ENCODE results near the gene EIF3L.

The EIF3L gene

DNA sequence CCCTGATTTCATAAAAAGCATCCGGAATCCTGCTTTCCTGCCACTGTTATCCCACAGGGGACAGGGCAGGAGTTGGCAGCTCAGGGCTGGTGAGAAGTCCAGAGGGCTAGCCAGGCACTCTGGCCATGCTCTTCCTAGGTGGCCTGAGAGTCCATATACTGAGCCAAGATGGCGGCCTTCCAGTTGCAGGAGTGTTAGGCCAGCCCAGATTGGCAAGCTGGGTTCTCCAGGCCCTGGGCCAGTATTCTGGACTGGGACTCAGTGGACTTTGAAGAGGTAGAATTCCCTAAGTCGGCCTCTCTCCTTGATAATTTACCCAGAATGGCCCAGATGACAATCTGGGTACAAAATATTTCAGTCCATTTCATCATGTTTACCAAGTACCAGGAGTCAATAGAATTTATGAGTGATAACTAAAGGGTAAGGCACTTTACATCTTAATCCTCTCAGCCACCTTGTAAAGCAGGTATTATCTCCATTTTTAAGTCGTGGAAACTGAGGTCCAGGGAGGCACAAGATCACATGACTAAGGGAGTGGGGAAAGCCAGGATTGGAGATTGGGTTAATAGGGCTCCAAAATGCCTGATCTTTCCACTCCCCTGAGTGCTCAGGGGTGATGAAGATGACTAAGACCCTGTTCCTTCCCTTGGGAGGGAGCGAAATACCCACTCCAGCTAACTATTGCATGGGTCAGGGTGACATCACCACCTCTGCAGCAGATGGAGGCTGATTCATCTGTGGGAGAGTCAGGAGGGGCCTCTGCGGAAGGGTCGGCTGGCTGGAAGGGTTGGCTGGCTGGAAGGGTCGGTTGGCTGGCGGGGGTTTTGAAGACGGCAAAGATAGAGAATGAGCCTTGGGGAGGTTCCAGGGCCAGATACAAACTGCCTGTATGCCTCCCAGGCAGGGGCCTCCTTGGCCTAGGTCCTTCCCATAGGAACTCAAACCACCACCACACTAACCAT lies 55.6 kb downstream of the EIF3L start:
- Mint-ChIP-seq H3K36me3 (peaks cover 11% of the 10 kb centered on the region), H3K4me3 (peak overlapping the region; percentile 77), H3K27ac (peak overlapping the region; percentile 94), H3K4me1 (peaks cover 32% of the 10 kb centered on the region), H3K9me3 (no peaks in the 10 kb centered on the region)
- DNase-seq (ENCODE audit: low spot score in 2 of 2) (no peak), ATAC-seq (peak; percentile 8)

DNA sequence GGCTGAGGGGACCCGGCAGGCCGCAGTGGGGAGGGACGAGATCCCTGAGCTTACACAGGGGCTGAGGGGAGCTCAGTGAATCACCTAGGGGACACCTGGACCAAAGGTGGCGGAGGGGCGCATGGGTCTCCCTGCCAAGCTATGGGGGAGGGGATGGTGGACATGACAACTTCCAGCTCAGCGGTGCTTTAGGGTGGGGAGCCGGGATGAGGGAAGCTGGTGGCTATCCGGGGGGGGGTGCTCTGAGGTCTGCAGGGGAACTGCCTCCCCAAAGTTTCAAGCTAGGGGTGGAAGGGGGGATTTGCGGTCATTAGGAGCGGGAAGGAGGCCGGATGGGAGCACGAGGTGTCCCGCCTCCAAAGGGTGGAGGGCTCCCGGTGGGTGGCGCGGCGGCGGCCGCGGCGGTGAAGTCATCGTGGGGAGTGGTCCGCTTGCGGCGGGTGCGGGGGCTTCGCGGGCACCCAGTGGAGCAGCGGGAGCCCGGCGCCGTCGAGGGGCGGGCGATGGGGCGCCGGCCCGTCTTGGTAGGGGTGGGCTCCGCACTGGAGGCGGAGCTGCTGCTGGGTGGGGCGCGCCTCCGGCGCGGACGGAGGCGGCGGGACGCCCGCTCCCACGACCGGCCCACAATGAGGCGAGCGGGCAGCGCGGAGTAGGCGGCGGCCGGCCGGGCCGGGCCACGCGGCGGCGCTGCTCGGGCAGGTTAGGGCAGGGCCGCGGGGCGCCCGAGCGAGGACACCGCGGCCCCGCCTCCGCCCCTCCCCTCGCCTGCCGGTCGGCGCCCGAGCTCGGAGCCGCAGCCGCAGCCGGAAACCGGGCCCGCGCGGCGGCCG lies 56.5 kb downstream of the EIF3L start, which contains the start of gene MICALL1:
MICALL1 (plus strand) TSS at position 764 of the 830 bp plus-strand sequence. CDS start 126 bp downstream, outside the sequence.
- peaks cover 11% of the 10 kb centered on the region for H3K36me3 Mint-ChIP-seq
- peaks cover 33% of the 10 kb centered on the region for H3K4me1 Mint-ChIP-seq
- H3K4me3 Mint-ChIP-seq = peak within 1 kb of the TSS; percentile 77
- ATAC-seq (peak; percentile 89), DNase-seq (ENCODE audit: low spot score in 2 of 2) (peak; percentile 55 to 79)
- no peaks in the 10 kb centered on the region for H3K9me3 Mint-ChIP-seq
- H3K27ac Mint-ChIP-seq = peak within 1 kb of the TSS; percentile 94

GRCh38 chr22:37906364-37907008 lies 57.3 kb downstream of the EIF3L start:
- DNase-seq (ENCODE audit: low spot score in 2 of 2) (peak; percentile 36 to 72), ATAC-seq (peak; percentile 64)
- H3K4me1 Mint-ChIP-seq = peaks cover 40% of the 10 kb centered on the region
- H3K36me3 Mint-ChIP-seq = peaks cover 11% of the 10 kb centered on the region
- H3K9me3 Mint-ChIP-seq = no peaks in the 10 kb centered on the region
- peak overlapping the region; percentile 64 for H3K4me3 Mint-ChIP-seq
- H3K27ac Mint-ChIP-seq = peak overlapping the region; percentile 78

DNA sequence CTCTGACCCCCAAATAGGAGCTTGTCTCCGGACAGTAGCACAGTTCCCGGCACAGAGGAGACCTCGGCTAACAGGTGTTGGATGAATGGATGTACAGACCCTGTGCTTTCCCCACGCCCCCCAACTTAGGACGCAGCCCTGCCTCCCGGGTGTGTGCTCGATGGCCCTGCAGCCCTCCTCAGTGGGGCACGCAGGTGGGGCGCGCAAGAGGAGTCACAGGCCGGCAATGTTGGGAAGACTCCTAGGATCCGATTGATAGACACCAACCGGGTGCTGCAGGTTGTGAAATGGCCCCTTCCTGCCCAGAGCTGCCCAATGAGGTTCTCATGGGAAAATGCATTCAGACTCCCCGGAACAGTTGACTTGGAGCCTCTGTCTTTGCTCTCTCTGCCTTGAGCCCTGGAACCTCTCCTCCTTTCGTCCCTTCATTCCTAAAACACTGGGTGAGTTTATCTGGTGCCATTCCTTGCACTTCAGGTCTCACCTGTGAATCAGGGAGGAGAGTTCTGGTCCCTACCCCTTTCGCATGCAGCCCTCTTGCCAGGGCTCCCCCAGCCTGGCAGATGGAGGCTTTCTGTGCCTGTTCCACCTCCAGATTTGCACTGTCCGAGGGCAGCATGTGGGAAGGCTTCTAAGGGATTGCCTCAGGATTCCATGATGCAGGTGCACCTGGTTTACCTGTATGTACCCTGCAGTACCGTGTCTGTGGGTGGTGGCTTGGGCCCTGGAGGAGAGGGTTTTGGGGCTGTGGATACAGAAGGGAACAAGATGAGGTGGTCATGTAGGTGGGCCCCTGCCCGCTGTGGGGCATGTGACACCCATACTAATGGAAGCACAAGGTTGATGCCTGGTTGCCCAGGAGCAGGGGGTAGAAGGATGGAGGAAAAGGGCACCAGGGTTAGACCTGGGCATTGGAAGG lies 58.1 kb downstream of the EIF3L start:
- peak overlapping the region; percentile 64 for H3K4me3 Mint-ChIP-seq

DNA sequence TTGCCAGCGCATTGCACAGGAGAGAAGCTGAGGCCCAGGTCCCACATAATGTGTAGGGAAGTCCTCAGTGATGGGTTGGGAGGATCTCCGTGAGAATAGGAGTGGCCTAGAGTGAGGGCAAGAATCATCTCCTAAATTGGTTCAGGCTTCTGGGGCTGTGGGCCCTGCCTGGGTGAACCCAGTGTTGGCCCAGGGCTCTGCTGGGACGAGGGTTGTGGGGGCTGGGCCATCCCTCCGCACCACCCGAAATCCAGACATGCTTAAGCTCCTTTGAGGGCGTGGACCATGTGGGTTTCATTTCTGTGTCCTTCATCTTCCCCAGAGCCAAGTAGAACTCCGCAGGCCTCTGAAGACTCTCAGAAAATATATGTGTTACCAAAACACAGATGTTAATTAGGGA lies 60.5 kb downstream of the EIF3L start:
- Mint-ChIP-seq H3K27ac (no peak overlapping the region), H3K4me3 (no peak overlapping the region), H3K4me1 (peaks cover 50% of the 10 kb centered on the region), H3K9me3 (no peaks in the 10 kb centered on the region), H3K36me3 (peaks cover 34% of the 10 kb centered on the region)
- ATAC-seq = no peak
- no peak for DNase-seq (ENCODE audit: low spot score in 2 of 2)

More for the DNA sequence above, 58.1 kb downstream of the EIF3L start:
- peaks cover 48% of the 10 kb centered on the region for H3K4me1 Mint-ChIP-seq
- no peak for ATAC-seq
- no peak for DNase-seq (ENCODE audit: low spot score in 2 of 2)
- H3K36me3 Mint-ChIP-seq = peaks cover 13% of the 10 kb centered on the region
- peak overlapping the region; percentile 78 for H3K27ac Mint-ChIP-seq
- H3K9me3 Mint-ChIP-seq = no peaks in the 10 kb centered on the region

GRCh38 chr22:37910890-37911672 lies 61.9 kb downstream of the EIF3L start:
- peaks cover 41% of the 10 kb centered on the region for H3K4me1 Mint-ChIP-seq
- H3K9me3 Mint-ChIP-seq = no peaks in the 10 kb centered on the region
- DNase-seq (ENCODE audit: low spot score in 2 of 2) (no peak), ATAC-seq (no peak)
- H3K27ac Mint-ChIP-seq = peak overlapping the region; percentile 85
- no peak overlapping the region for H3K4me3 Mint-ChIP-seq
- H3K36me3 Mint-ChIP-seq = peaks cover 33% of the 10 kb centered on the region

GRCh38 chr22:37911697-37912096 lies 62.5 kb downstream of the EIF3L start:
- no peak for ATAC-seq
- no peaks in the 10 kb centered on the region for H3K9me3 Mint-ChIP-seq
- H3K36me3 Mint-ChIP-seq = peaks cover 33% of the 10 kb centered on the region
- no peak overlapping the region for H3K4me3 Mint-ChIP-seq
- H3K27ac Mint-ChIP-seq = peak overlapping the region; percentile 85
- peaks cover 41% of the 10 kb centered on the region for H3K4me1 Mint-ChIP-seq
- DNase-seq (ENCODE audit: low spot score in 2 of 2) = no peak

- no peak for DNase-seq (ENCODE audit: low spot score in 2 of 2)
- Mint-ChIP-seq H3K4me1 (peaks cover 38% of the 10 kb centered on the region), H3K4me3 (no peak overlapping the region), H3K27ac (peak overlapping the region; percentile 85), H3K36me3 (peaks cover 33% of the 10 kb centered on the region), H3K9me3 (no peaks in the 10 kb centered on the region)
- no peak for ATAC-seq
Observed at GRCh38 chr22:37912171-37912570, 63.0 kb downstream of the EIF3L start.

GRCh38 chr22:37913233-37913721 lies 64.1 kb downstream of the EIF3L start:
- peaks cover 35% of the 10 kb centered on the region for H3K36me3 Mint-ChIP-seq
- DNase-seq (ENCODE audit: low spot score in 2 of 2) (no peak), ATAC-seq (no peak)
- peaks cover 30% of the 10 kb centered on the region for H3K4me1 Mint-ChIP-seq
- peak overlapping the region; percentile 20 for H3K27ac Mint-ChIP-seq
- no peaks in the 10 kb centered on the region for H3K9me3 Mint-ChIP-seq
- no peak overlapping the region for H3K4me3 Mint-ChIP-seq

DNA sequence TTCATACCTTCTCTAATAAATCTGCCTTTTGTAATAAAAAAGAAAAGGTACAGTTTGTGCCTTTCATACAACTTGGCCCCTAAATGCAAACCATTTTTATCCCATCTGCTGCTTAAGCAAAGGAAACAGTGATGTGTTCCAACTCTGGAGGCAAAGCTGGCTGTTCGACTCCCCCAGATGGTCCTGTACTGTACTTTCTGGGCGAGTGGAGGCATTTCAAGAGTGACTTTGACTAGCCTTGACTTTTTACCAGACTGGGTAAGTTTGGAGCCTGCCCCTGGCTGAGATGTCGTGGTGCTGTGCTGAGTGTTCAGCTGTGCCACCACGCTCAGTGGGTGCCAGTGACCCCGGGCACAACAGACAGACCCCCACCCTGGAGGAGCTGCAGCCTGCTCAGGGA lies 67.1 kb downstream of the EIF3L start:
- Mint-ChIP-seq H3K4me1 (peaks cover 11% of the 10 kb centered on the region), H3K36me3 (peaks cover 63% of the 10 kb centered on the region), H3K9me3 (no peaks in the 10 kb centered on the region), H3K4me3 (no peak overlapping the region), H3K27ac (no peak overlapping the region)
- ATAC-seq (no peak), DNase-seq (ENCODE audit: low spot score in 2 of 2) (no peak)

DNA sequence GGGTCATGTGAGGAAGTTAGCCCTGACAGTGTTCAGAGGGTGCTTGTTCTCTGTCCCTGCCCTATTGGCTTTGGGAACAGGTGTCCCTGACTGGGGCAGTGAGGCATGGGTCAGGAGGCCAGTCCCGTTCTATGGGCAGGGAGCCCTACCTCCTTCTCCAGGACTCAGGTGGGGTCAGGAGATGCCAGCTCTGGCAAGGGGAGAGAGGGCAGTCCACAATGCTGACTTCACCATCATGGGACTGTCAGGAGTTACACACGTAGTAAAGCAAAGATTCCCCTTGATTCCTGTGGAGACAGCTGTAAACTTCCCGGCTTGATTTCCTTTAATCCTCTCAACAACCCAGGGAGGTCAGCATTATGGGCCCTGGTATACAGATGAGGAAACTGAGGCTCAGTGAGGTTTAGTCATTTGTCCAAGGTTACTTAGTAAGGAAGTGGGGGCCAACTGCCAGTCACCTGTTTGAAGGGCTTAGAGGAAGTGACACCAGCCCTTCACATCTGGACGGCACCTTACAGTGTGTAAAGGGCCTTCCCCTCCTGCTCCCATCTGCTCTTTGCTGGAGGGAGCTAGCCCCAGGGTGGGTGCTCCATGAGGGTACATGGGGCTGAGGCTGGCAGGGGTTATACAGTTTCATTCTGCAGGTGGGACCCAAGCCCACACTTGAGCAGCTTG lies 68.8 kb downstream of the EIF3L start:
- DNase-seq (ENCODE audit: low spot score in 2 of 2) (no peak), ATAC-seq (no peak)
- Mint-ChIP-seq H3K36me3 (peaks cover 54% of the 10 kb centered on the region), H3K4me1 (no peaks in the 10 kb centered on the region), H3K4me3 (no peak overlapping the region), H3K27ac (peak overlapping the region; percentile 40), H3K9me3 (no peaks in the 10 kb centered on the region)

- H3K27ac Mint-ChIP-seq = peak overlapping the region; percentile 40
Observed at GRCh38 chr22:37918580-37919270, 69.5 kb downstream of the EIF3L start.

More at GRCh38 chr22:37918580-37919270, 69.5 kb downstream of the EIF3L start:
- DNase-seq (ENCODE audit: low spot score in 2 of 2) = no peak
- Mint-ChIP-seq H3K4me1 (no peaks in the 10 kb centered on the region), H3K9me3 (no peaks in the 10 kb centered on the region), H3K4me3 (no peak overlapping the region), H3K36me3 (peaks cover 47% of the 10 kb centered on the region)
- ATAC-seq = no peak

Data from stimulated activated effector memory CD8-positive, alpha-beta T cell treated with anti-CD3 and anti-CD28 coated beads, Interleukin-12 subunit alpha, Interleukin-12 subunit beta, amount 100 ng/mL, for 72 hours (primary cell).